ENCODE data around the gene AOPEP.

GRCh38 chr9:94771096-94771495 is 44.6 kb downstream of the AOPEP start:
- TF ChIP-seq POLR2A (IDR thresholded peaks at IDR 0.05) (no peak), CTCF (IDR thresholded peaks at IDR 0.05) (no peak)

All from sigmoid colon (tissue), 3 donors.